ENCODE measurements around the gene LOXHD1.

GRCh38 chr18:46506974-46507586 is 149.9 kb downstream of the LOXHD1 start:
- TF ChIP-seq CTCF (conservative IDR thresholded peaks at IDR 0.05; ENCODE audit: low read depth, low read length) (no peak), EZH2 (IDR thresholded peaks at IDR 0.05; ENCODE audit: borderline replicate concordance, low read depth, low read length, poor library complexity, severe bottlenecking) (no peak)
